SU-DHL-6 (cell line): Measurements from ENCODE around the gene RAD23A.

Source experiments
- H2AFZ ChIP-seq: fragments of 200-600 bp; sonication (generic); 2 replicates; pipeline ENCODE4 v1.6.1; 2014; ENCODE audit warnings: low read depth, mild to moderate bottlenecking, moderate library complexity, mixed read lengths, antibody characterized with exemption, low read length; ENCODE audit not compliant: severe bottlenecking
- H3F3A ChIP-seq: fragments of 200-600 bp; shearing (Covaris generic); 2 replicates; pipeline ENCODE4 v1.6.0; 2016; ENCODE audit warnings: antibody characterized with exemption, mild to moderate bottlenecking; ENCODE audit not compliant: insufficient read depth
- H3K27ac ChIP-seq: fragments of 200-600 bp; sonication (generic); 2 replicates; pipeline ENCODE4 v1.5.1; 2016; ENCODE audit warnings: low read depth, mild to moderate bottlenecking, low read length, moderate library complexity, mixed read lengths
- H3K27me3 ChIP-seq: fragments of 200-600 bp; sonication (generic), shearing (Covaris generic); 2 replicates; pipeline ENCODE4 v1.6.0; 2014; ENCODE audit warnings: mild to moderate bottlenecking, low read length
- H3K36me3 ChIP-seq: fragments of 200-600 bp; sonication (generic); 2 replicates; pipeline ENCODE4 v1.6.1; 2014; ENCODE audit warnings: mild to moderate bottlenecking, low read length, mixed read lengths
- H3K4me2 ChIP-seq: fragments of 300-600, 200-600 bp; shearing (Covaris generic), sonication (generic); 2 replicates; pipeline ENCODE4 v1.6.0; 2014; ENCODE audit warnings: low read length, low read depth, mild to moderate bottlenecking; ENCODE audit not compliant: poor library complexity, severe bottlenecking
- H3K4me3 ChIP-seq: fragments of 200-600 bp; sonication (generic); 2 replicates; pipeline ENCODE4 v1.5.1; 2014; ENCODE audit warnings: antibody characterized with exemption, low read length, mild to moderate bottlenecking, mixed read lengths; ENCODE audit not compliant: insufficient read depth, poor library complexity, severe bottlenecking
- H3K79me2 ChIP-seq: fragments of 200-600 bp; sonication (generic); 2 replicates; pipeline ENCODE4 v1.6.1; 2014; ENCODE audit warnings: mild to moderate bottlenecking, low read length, moderate library complexity; ENCODE audit not compliant: insufficient read depth
- H3K9ac ChIP-seq: fragments of 200-600 bp; sonication (generic); 2 replicates; pipeline ENCODE4 v1.7.0; 2014; ENCODE audit warnings: mild to moderate bottlenecking, low read length
- H3K9me2 ChIP-seq: fragments of 200-600 bp; sonication (generic); replicated peaks from 2 replicates; pipeline ENCODE4 v1.6.1; 2014; ENCODE audit warnings: low read length; ENCODE audit not compliant: insufficient read depth
- H3K9me3 ChIP-seq: fragments of 200-600 bp; sonication (generic); 2 replicates; pipeline ENCODE4 v1.6.1; 2014; ENCODE audit warnings: low read length, mixed read lengths; ENCODE audit not compliant: insufficient read depth
- H4K20me1 ChIP-seq: fragments of 200-600 bp; sonication (generic); 2 replicates; pipeline ENCODE4 v1.6.1; 2014; ENCODE audit warnings: low read depth, mild to moderate bottlenecking, antibody characterized with exemption, low read length, moderate library complexity, mixed read lengths
- CTCF ChIP-seq: fragments of 200-600 bp; sonication (generic); IDR thresholded peaks from one replicate; pipeline ENCODE4 v1.5.1; 2017; ENCODE audit warnings: antibody characterized with exemption, mild to moderate bottlenecking, low read length, moderate library complexity; ENCODE audit not compliant: insufficient read depth, poor library complexity, severe bottlenecking
- EZH2phosphoT487 ChIP-seq: fragments of 200-600 bp; sonication (generic), shearing (Covaris generic); conservative IDR thresholded peaks from 2 replicates; pipeline ENCODE4 v1.6.1; 2018; ENCODE audit warnings: mild to moderate bottlenecking, antibody characterized with exemption, low read length, moderate library complexity, mixed read lengths

RAD23A gene

GRCh38 chr19:12996406-12997094, 50.9 kb downstream of the RAD23A start:
- H3K9me3 ChIP-seq, result no peaks in the 10 kb centered on the region
- H4K20me1 ChIP-seq, result no peaks in the 10 kb centered on the region
- H3K79me2 ChIP-seq, result no peaks in the 10 kb centered on the region
- no peak overlapping the region for H3K4me2 ChIP-seq
- no peak overlapping the region for H3K4me3 ChIP-seq
- no peaks in the 10 kb centered on the region for H3K36me3 ChIP-seq
- H2AFZ ChIP-seq, result no peak overlapping the region
- no peaks in the 10 kb centered on the region for H3K9me2 ChIP-seq
- H3K27ac ChIP-seq, result no peak overlapping the region
- H3K9ac ChIP-seq, result no peak overlapping the region
- no peaks in the 10 kb centered on the region for H3F3A ChIP-seq
- H3K27me3 ChIP-seq, result no peaks in the 10 kb centered on the region
- TF ChIP-seq CTCF (no peak), EZH2phosphoT487 (no peak)

- H3K4me3 ChIP-seq, result no peak overlapping the region
- no peak overlapping the region for H3K4me2 ChIP-seq
- no peaks in the 10 kb centered on the region for H3K79me2 ChIP-seq
- TF ChIP-seq EZH2phosphoT487, result no peak
- no peak for TF ChIP-seq CTCF
- no peaks in the 10 kb centered on the region for H3F3A ChIP-seq
- H2AFZ ChIP-seq, result no peak overlapping the region
- no peaks in the 10 kb centered on the region for H3K36me3 ChIP-seq
- H3K9ac ChIP-seq, result no peak overlapping the region
- no peaks in the 10 kb centered on the region for H3K9me2 ChIP-seq
- H3K27ac ChIP-seq, result no peak overlapping the region
- no peaks in the 10 kb centered on the region for H3K9me3 ChIP-seq
- no peaks in the 10 kb centered on the region for H4K20me1 ChIP-seq
- H3K27me3 ChIP-seq, result no peaks in the 10 kb centered on the region
Measured at GRCh38 chr19:12997179-12997966, 51.7 kb downstream of the RAD23A start.

- Histone ChIP-seq H3F3A (no peaks in the 10 kb centered on the region), H2AFZ (no peak overlapping the region), H3K4me2 (no peak overlapping the region), H3K79me2 (no peaks in the 10 kb centered on the region), H3K9me3 (no peaks in the 10 kb centered on the region), H3K9me2 (no peaks in the 10 kb centered on the region), H3K9ac (no peak overlapping the region), H3K27ac (no peak overlapping the region), H3K4me3 (no peak overlapping the region), H3K36me3 (no peaks in the 10 kb centered on the region), H4K20me1 (no peaks in the 10 kb centered on the region), H3K27me3 (no peaks in the 10 kb centered on the region)
- TF ChIP-seq CTCF, result no peak
- no peak for TF ChIP-seq EZH2phosphoT487
Measured at GRCh38 chr19:12997967-12998940, 52.6 kb downstream of the RAD23A start.
